ENCODE data around the gene PIK3C2G. TPM values are rescaled to one million over a fixed set of nuclear protein-coding genes. Genes with fewer than 3 reads are reported as not detected.
A peak's percentile ranks its signal among the peaks of the same experiment; 100 is the strongest.

Gene PIK3C2G
- total and polyA plus RNA-seq, 10 of the 15 experiments (the other 5 are each of a cell fraction or from before 2014, with no cell fraction given) = not detected

GRCh38 chr12:18468246-18469075 is 207.1 kb downstream of the PIK3C2G start:
- Histone ChIP-seq H3K27me3 (replicated peaks in 1 of 2; ENCODE audit: control insufficient read depth in 2 of 2, insufficient read depth in 2 of 2, low read length in 1 of 2) (no peaks in the 10 kb centered on the region), H2AFZ (ENCODE audit: control insufficient read depth, low read depth, low read length) (no peak overlapping the region), H3K36me3 (ENCODE audit: control insufficient read depth in 2 of 2, insufficient read depth in 2 of 2, low read length in 1 of 2) (no peaks in the 10 kb centered on the region), H3K4me3 (no peak overlapping the region), H3K4me1 (ENCODE audit: control insufficient read depth, insufficient read depth, low read length) (no peaks in the 10 kb centered on the region), H3K9me3 (replicated peaks; ENCODE audit: control insufficient read depth, insufficient read depth, low read length) (no peaks in the 10 kb centered on the region), H3K4me2 (ENCODE audit: control insufficient read depth, insufficient read depth) (0 out of 2 replicates have a peak overlapping the region, but pooled peaks have one; percentile 15), H3K79me2 (ENCODE audit: control insufficient read depth, insufficient read depth, low read length) (no peaks in the 10 kb centered on the region), H4K20me1 (ENCODE audit: control insufficient read depth, insufficient read depth) (no peaks in the 10 kb centered on the region), H3K9ac (ENCODE audit: control insufficient read depth, insufficient read depth, low read length) (no peak overlapping the region), H3K27ac (ENCODE audit: control insufficient read depth, insufficient read depth) (no peak overlapping the region)
- WGBS (ENCODE audit: insufficient coverage, insufficient replicate concordance, low lambda C conversion rate, missing lambda C conversion rate) = 0% methylated on average over 1 of the region's 1 CpG
- ChIA-PET POLR2A (no interaction called here), CTCF (interaction anchor here (0.6 kb wide), 1 partner anchor 1836 kb away, joined by 3 read pairs; no protein-coding TSS in a partner anchor), RAD21 (ENCODE audit: unreplicated experiment) (no interaction called here), SMC1A (ENCODE audit: uncharacterized antibody, unreplicated experiment) (interaction anchor here (0.5 to 1.6 kb wide), 2 partner anchors 12 to 1222 kb away, joined by 3 to 4 read pairs; no protein-coding TSS in a partner anchor)
- ATAC-seq (peak; percentile 67), FAIRE-seq (no peak), DNase-seq (ENCODE audit: low read depth, low spot score) (no peak)
- intact Hi-C loops (cut with micrococcal nuclease; ENCODE audit: unreplicated experiment) = no loop called here
- in situ Hi-C loops (cut with MboI) = no loop called here
- TF ChIP-seq ZNF687 (IDR thresholded peaks at IDR 0.05) = no peak
- TF ChIP-seq POU2F2 (IDR thresholded peaks at IDR 0.05; ENCODE audit: borderline replicate concordance, low read depth, low read length) = no peak
- TF ChIP-seq CBFB (IDR thresholded peaks at IDR 0.05; ENCODE audit: low read depth) = no peak
- no peak for TF ChIP-seq ZBTB4 (CRISPR knock-in tag; IDR thresholded peaks at IDR 0.05)
- no peak for TF ChIP-seq EGR1 (IDR thresholded peaks at IDR 0.05; ENCODE audit: borderline replicate concordance in 1 of 2, low read depth in 2 of 2, low read length in 2 of 2)
- no peak for TF ChIP-seq SUPT20H (IDR thresholded peaks at IDR 0.05; ENCODE audit: borderline replicate concordance, control insufficient read depth, low read depth, low read length)
- no TSS peak for BruUV-seq (replicated peaks)

Measured in GM12878 (cell line).